Activated naive CD4-positive, alpha-beta T cell treated with anti-CD3 and anti-CD28 coated beads, Interleukin-2, amount 50 U/mL, for 72 hours (primary cell): Measurements from ENCODE around the gene PON3. TPM values are rescaled to one million over a fixed set of nuclear protein-coding genes. Genes with fewer than 3 reads are reported as not detected.
A peak's percentile ranks its signal among the peaks of the same experiment; 100 is the strongest.

Experiments used
- ATAC-seq, 2 donors: fragments of 150-1000 bp; cut with Tn5 transposase; 2 replicates each; pipeline ENCODE4 v1.10.0; 2021; ENCODE audit warnings: mild to moderate bottlenecking in 2 of 2, moderate library complexity in 2 of 2
- DNase-seq, 2 donors: peaks; one replicate each; pipeline ENCODE4 v3.0.0; 2021 to 2022; ENCODE audit warnings: low spot score in 2 of 2
- H3K27ac Mint-ChIP-seq, 2 donors: one replicate each; pipeline ENCODE4 v1.8.0; 2022; ENCODE audit warnings: mild to moderate bottlenecking in 2 of 2, mixed read lengths in 2 of 2
- H3K36me3 Mint-ChIP-seq, 2 donors: one replicate each; pipeline ENCODE4 v1.8.0; 2022; ENCODE audit warnings: mixed read lengths in 2 of 2
- H3K9me3 Mint-ChIP-seq, 2 donors: one replicate each; pipeline ENCODE4 v1.8.0; 2022; ENCODE audit warnings: mixed read lengths in 2 of 2
- total RNA-seq, 2 donors: library from RNA; stranded (reverse); gene quantifications; one replicate each; pipeline ENCODE4 v1.2.3, GENCODE V29; 2022

The PON3 gene
- total RNA-seq, 2 donors from 2014 or later, result 0.45 TPM; not detected in 1

DNA sequence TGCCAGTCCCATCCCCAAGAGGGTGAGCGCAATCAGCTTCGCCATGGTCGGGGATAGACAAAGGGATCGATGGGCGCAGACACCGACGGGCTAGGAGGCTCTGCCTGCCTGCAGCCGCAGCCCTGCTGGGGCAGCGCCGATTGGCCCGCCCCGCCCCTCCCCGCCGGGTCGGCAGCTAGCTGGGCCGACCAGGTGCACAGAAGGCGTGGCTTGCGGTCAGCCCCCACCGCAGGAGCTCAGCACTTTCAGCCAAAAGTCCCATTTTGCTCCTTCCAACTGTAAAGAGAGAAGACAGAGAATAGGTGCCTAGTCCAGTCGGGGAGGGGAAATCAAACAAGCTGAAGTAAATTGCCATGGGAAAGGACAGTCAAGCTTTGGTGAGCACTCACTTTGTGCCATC, 71.7 kb downstream of the PON3 start, which contains the start of gene PON1:
TSS of gene PON1 (minus strand) at position 102 of the 400 bp plus-strand sequence. CDS start at position 45, 57 bp downstream.
- no peak within 1 kb of the TSS for H3K27ac Mint-ChIP-seq
- DNase-seq (peak in 1 of 2 donors; percentile 5), ATAC-seq (peak; percentile 60 to 79)
- H3K36me3 Mint-ChIP-seq, result peaks cover 0 to 15% of the 10 kb centered on the region in 2 donors
- peaks cover 7 to 12% of the 10 kb centered on the region in 2 donors for H3K9me3 Mint-ChIP-seq

DNA sequence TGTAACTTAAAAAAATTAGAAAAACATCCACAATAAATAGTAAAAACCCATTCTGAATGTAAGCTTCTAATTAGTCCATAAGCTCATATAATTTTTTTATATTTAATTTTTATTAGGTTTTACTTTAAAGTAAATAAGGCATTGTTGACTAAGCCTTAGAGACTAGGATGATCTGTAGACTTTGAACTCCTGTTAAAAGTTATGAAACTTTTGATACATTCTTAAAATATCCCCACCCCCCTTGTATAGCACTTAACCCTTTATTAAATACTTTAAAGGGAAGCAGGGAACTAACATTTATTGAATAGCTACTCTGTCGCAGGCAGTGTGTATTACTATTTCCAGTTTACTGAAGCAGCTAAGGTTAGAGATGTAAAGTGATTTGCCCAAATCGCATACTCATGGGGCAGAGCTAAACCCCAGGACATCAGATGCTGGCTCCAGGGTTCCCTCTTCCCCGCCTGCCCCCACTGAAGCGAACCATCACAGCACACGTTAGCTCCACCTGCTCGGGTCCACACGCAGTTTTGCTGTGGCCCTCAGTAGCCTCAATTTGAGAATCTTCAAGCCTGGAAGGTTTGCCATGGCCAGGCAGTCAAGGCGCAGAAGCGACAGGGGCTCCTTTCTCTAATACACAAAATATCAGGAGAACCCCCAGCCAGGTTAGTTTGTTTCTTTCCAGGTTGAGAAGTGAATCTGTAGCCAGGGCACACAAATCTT, 72.6 kb downstream of the PON3 start:
- ATAC-seq (no peak), DNase-seq (no peak)
- peaks cover 0 to 15% of the 10 kb centered on the region in 2 donors for H3K36me3 Mint-ChIP-seq
- no peak overlapping the region for H3K27ac Mint-ChIP-seq
- peaks cover 7 to 12% of the 10 kb centered on the region in 2 donors for H3K9me3 Mint-ChIP-seq

DNA sequence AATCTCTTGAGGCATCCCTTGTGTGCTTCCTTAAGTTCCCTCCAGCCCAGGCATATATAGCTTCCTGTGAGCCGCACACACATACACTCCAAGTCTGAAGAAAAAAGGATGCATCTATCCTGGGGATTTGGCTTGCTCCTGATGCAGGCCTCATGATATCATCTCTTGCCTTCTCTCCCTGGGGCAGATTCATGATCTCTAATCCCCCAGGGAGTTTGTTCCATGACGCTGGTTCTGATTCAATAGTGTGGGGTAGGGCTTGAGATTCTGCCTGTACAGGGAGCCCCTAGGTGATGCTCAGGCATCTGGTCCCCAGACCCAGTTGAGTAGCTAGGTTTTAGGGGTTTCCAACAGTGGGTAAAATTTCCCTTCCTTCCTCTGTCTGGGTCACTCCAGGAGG, 73.3 kb downstream of the PON3 start:
- DNase-seq (no peak), ATAC-seq (no peak)
- Mint-ChIP-seq H3K27ac (no peak overlapping the region), H3K9me3 (peaks cover 4 to 8% of the 10 kb centered on the region in 2 donors), H3K36me3 (peaks cover 0 to 12% of the 10 kb centered on the region in 2 donors)

DNA sequence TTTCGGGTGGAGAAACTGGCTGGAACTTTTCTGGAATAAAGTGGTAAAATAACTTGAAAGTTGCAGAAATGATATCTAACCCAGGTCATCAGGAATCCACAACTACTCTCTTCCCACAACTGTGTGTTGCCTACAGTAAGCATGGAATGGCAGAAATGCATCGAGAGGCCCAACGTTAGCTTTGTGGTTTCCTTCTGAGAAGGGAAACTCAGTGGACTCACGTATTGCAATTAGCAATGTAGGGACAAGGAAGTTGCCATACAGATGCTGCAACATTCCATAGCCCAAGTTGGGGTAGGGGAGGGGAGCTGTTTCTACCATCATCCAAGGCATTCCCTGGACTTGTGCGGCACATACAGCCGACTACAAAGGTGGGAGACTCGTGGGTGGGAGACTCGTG, 73.8 kb downstream of the PON3 start:
- no peak overlapping the region for H3K27ac Mint-ChIP-seq
- DNase-seq (no peak), ATAC-seq (no peak)
- H3K36me3 Mint-ChIP-seq, result peaks cover 0 to 10% of the 10 kb centered on the region in 2 donors
- H3K9me3 Mint-ChIP-seq, result peaks cover 0 to 5% of the 10 kb centered on the region in 2 donors

DNA sequence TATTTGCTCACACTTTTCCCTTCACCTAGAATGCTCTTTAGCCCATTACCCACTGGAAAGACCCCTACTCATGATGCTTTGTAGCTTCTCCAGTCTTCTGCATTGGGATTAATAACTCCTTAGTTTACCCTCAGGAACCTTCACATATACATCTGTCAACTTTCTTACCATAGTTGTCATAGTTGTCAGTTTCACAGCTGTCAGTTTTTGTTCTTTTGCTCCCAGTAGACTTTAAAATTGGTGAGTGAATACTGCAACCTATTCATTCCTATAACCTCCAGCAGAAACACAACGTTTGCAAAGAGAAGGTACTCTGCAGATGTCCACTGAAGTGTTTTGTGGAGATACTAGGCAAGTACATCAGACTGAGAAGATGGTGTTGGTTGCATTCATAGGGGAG, 74.5 kb downstream of the PON3 start:
- DNase-seq, result no peak
- Mint-ChIP-seq H3K27ac (no peak overlapping the region), H3K9me3 (peaks cover 0 to 5% of the 10 kb centered on the region in 2 donors), H3K36me3 (peaks cover 0 to 10% of the 10 kb centered on the region in 2 donors)
- no peak for ATAC-seq

DNA sequence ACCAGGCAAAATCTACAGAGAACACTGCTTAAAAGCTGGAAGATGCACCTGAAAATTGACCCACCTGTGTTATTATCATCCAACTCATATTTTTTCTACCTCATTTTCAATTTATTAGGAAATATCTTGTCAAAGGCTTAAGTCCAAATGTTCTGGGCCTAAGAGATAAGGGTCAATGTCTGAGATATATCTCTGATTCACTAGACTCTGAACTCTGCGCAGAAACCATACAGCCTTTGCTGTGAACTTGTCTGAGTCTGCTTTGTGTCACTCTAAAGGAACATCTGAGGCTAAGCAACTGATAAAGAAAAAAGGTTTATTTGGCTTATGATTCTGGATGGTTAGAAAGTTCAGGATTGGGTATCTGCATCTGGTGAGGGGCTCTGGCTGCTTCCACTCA, 75.5 kb downstream of the PON3 start:
- no peaks in the 10 kb centered on the region for H3K9me3 Mint-ChIP-seq
- no peak overlapping the region for H3K27ac Mint-ChIP-seq
- DNase-seq, result no peak
- peaks cover 0 to 2% of the 10 kb centered on the region in 2 donors for H3K36me3 Mint-ChIP-seq
- ATAC-seq, result no peak

DNA sequence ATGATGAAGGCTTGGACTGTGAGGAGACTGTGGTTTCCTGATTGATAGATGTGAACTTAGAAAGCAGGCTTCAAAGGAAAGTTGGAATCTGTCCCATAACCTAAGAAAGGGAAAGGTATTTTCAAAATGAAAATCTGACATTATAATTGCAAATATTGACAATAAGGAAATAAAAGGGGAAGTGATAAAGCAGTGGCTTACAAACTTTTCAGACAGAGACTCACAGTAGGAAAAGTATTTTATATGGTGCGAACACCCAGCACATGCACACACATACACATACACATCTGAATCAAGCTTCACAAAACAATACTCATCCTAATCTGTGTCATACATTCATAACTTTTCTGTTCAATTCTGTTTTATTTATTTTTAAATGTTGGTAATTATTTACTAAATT, 76.6 kb downstream of the PON3 start:
- no peaks in the 10 kb centered on the region for H3K36me3 Mint-ChIP-seq
- H3K9me3 Mint-ChIP-seq, result no peaks in the 10 kb centered on the region
- no peak overlapping the region for H3K27ac Mint-ChIP-seq
- no peak for DNase-seq
- ATAC-seq, result no peak

DNA sequence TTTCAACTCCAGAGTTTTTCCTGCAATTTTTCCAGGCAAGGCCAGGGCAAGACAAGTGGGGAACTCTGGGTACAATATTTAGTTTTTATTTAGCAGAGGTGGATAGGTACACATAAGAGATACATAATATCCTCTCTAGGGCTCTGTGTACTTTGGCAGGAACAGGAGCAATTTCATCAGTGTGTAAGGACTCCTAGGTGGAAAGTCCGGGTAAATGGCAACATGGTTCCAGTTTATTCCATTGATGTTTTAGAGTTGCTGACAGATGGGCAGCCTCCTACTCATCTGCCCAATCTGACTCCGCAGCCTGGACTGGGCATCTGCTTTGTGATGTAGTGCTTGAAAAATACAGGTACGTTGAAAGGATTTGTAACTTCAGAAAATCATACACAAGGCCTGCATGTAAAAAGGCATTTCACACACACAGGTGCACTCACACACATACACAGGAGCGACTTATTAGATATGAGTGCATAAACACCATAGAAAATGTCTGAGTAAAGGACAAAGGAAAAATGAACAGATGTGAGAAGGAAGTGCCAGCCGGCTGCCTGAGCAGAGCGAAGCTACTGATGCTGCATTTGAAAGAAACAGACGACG, 77.6 kb downstream of the PON3 start:
- ATAC-seq (no peak), DNase-seq (no peak)
- no peaks in the 10 kb centered on the region for H3K36me3 Mint-ChIP-seq
- no peaks in the 10 kb centered on the region for H3K9me3 Mint-ChIP-seq
- no peak overlapping the region for H3K27ac Mint-ChIP-seq

DNA sequence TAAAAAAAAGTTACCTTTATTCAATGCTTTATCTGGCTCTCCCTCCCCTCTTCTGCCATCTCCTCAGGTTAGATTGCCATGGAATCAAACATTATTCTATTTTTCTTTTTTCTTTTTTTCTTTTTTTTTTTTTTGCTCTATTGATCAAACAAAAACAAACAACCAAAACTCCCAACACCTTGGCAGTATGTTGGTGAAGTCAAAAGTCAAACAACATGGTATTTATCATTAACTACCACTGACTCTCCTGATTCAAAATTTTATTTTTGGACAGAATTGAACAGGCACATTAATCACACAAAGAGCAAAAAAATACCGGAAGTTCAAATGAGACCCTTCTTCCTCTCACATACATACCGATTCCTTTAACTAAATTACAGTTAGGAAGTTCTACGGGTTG, 78.2 kb downstream of the PON3 start:
- DNase-seq, result no peak
- no peaks in the 10 kb centered on the region for H3K36me3 Mint-ChIP-seq
- no peaks in the 10 kb centered on the region for H3K9me3 Mint-ChIP-seq
- no peak overlapping the region for H3K27ac Mint-ChIP-seq
- ATAC-seq, result no peak

DNA sequence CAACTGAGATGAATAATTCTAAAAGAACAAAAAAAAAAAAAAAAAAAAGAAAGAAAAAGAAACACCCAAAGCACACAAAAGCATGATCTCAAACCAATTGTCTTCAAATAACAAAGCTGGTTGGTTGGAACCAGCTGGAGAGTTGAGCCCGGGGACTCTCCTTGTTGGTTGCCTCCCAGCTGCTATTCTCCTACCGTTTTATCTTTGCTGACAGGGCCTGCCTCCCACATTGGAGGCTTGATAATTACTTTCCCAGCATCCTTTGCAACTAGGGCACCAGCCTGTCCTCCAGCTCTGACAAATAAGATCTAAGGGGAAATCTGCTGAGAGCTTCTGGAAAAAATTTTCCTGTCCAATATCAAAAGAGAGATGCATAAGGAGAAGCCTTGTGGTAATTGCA, 78.6 kb downstream of the PON3 start:
- ATAC-seq, result no peak
- Mint-ChIP-seq H3K9me3 (no peaks in the 10 kb centered on the region), H3K27ac (no peak overlapping the region), H3K36me3 (no peaks in the 10 kb centered on the region)
- DNase-seq, result no peak

DNA sequence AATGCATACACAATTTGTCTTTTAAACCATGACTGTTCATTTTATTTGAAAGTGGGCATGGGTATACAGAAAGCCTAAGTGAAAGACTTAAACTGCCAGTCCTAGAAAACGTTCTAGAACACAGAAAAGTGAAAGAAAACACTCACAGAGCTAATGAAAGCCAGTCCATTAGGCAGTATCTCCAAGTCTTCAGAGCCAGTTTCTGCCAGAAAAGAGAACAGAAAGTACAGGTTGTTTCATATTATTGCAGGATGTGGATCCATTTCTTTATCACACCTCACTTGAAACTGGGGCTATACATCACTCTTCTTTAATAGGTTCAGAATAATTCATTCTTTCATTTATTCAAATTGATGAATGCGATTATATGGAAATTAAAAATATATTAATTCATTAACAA, 79.6 kb downstream of the PON3 start:
- H3K27ac Mint-ChIP-seq, result no peak overlapping the region
- H3K9me3 Mint-ChIP-seq, result no peaks in the 10 kb centered on the region
- ATAC-seq (no peak), DNase-seq (no peak)
- H3K36me3 Mint-ChIP-seq, result no peaks in the 10 kb centered on the region

DNA sequence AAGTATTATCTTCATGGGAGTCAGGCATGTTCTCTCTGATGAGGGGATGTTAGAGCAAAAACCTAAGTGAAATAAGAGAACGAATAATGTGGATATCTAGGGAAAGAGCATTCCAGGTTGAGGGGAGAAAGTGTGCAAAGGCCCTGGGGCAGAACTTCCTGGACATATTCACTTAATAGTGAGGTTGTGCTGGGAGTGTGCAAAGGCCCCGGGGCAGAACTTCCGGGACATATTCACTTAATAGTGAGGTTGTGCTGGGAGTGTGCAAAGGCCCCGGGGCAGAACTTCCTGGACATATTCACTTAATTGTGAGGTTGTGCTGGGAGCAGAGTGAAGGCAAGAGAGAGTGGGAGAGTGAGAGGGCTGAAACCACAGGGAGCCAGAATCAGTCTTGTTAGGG, 83.6 kb downstream of the PON3 start:
- H3K36me3 Mint-ChIP-seq, result no peaks in the 10 kb centered on the region
- no peak for DNase-seq
- no peak overlapping the region for H3K27ac Mint-ChIP-seq
- H3K9me3 Mint-ChIP-seq, result no peaks in the 10 kb centered on the region
- no peak for ATAC-seq

DNA sequence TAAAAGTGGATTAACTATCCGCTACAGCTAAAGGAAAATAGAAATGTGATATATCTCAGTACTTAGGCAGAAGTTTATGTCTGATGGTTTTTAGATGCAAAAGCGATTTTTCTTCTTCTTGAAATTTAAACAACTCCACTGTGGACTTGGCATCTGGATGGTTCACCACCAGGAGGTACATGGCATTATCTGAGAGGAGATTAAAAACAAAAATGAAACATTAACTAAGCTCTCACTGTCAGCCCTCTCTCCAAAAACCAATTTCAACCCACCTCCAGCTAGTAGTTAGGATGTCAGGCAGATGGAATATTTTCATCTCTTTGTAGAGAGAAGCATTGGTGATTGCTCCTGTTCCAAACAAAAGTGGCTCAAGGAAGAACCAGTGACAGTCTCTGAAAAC, 84.8 kb downstream of the PON3 start:
- Mint-ChIP-seq H3K27ac (no peak overlapping the region), H3K9me3 (no peaks in the 10 kb centered on the region), H3K36me3 (no peaks in the 10 kb centered on the region)
- ATAC-seq, result no peak
- DNase-seq, result no peak

DNA sequence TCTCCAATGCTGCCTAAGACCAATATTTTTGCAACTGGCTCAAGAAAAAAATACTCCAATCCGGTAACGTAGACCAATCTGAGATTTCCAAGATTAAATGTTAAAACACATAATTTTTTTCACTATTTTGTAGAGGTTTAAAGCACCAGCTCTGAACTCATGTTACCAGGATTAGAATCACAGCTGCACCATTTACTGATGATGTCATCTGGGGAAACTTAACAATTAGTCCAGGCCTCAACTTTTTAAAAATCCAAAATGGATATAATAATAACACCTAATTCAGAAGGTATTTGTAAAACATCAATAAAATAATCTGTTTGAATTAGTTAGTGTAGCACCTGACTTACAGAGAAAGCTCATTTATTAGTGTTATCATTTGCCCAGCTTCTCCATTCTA, 86.2 kb downstream of the PON3 start:
- H3K36me3 Mint-ChIP-seq, result no peaks in the 10 kb centered on the region

More for the DNA sequence above, 86.2 kb downstream of the PON3 start:
- no peak overlapping the region for H3K27ac Mint-ChIP-seq
- no peaks in the 10 kb centered on the region for H3K9me3 Mint-ChIP-seq
- DNase-seq, result no peak
- no peak for ATAC-seq

Other genes starting within 250 kb of the PON3 start
- gene PON1, start 71.8 kb downstream of the PON3 start, total RNA-seq, result not detected
- 1 to 10 TPM; 5.0 to 5.9 TPM for gene PON2, start 38.7 kb upstream of the PON3 start, total RNA-seq
- not detected for gene ASB4, start 89.6 kb upstream of the PON3 start, total RNA-seq
- not detected for gene PDK4, start 200.1 kb upstream of the PON3 start, total RNA-seq